GM12872 (cell line): ENCODE results near the gene GPRIN1.

Source experiments
- CTCF ChIP-seq: IDR thresholded peaks from 3 replicates; pipeline ENCODE4 v1.5.1; 2011; ENCODE audit warnings: low read depth, mild to moderate bottlenecking, low read length, moderate library complexity; ENCODE audit not compliant: insufficient read depth

Gene GPRIN1

GRCh38 chr5:176647030-176647842 lies 37.3 kb upstream of the GPRIN1 start, which contains the start of gene TSPAN17:
Gene TSPAN17, plus strand, starts transcription at chr5:176647484. Its CDS starts 132 bp downstream, at chr5:176647616.
- TF ChIP-seq CTCF, result 0 out of 3 replicates have a peak, but pooled peaks have one; percentile 13

- no peak for TF ChIP-seq CTCF
Measured at GRCh38 chr5:176646707-176647029, 36.7 kb upstream of the GPRIN1 start.

- no peak for TF ChIP-seq CTCF
Measured at GRCh38 chr5:176646049-176646706, 36.2 kb upstream of the GPRIN1 start.

- TF ChIP-seq CTCF, result no peak
Measured at GRCh38 chr5:176644878-176645670, 35.1 kb upstream of the GPRIN1 start.

GRCh38 chr5:176644294-176644693 lies 34.3 kb upstream of the GPRIN1 start:
- no peak for TF ChIP-seq CTCF

- TF ChIP-seq CTCF, result no peak
Measured at GRCh38 chr5:176643491-176644219, 33.7 kb upstream of the GPRIN1 start.
